HEK293 (cell line): ENCODE results near the gene HTATSF1.

Experiments
- CTCF ChIP-seq: fragments of 450-650 bp; formaldehyde crosslinking; IDR thresholded peaks from 2 replicates; pipeline ENCODE4 v1.5.1; 2016; ENCODE audit warnings: missing biosample characterization, missing genetic modification characterization
- ZNF449 ChIP-seq: fragments of 450-650 bp; formaldehyde crosslinking; IDR thresholded peaks from 2 replicates; pipeline ENCODE4 v1.5.1; 2017; ENCODE audit warnings: missing biosample characterization, mild to moderate bottlenecking, missing genetic modification characterization, moderate library complexity
- ZNF518A ChIP-seq: fragments of 450-650 bp; formaldehyde crosslinking; conservative IDR thresholded peaks from 2 replicates; pipeline ENCODE4 v1.5.1; 2016; ENCODE audit warnings: low read depth, missing biosample characterization, missing genetic modification characterization

GRCh38 chrX:136549226-136549625, 51.8 kb downstream of the HTATSF1 start:
- TF ChIP-seq ZNF449 (no peak), CTCF (tag by site-specific recombination) (no peak), ZNF518A (tag by site-specific recombination) (no peak)
